Aorta (tissue), 5 donors: Measurements from ENCODE around the gene ELFN1. TPM values are rescaled to one million over a fixed set of nuclear protein-coding genes. Genes with fewer than 3 reads are reported as not detected.

Source experiments
- ATAC-seq: fragments of 200-7000 bp; cut with Tn5 transposase; one replicate; pipeline ENCODE4 v1.9.1; 2022; ENCODE audit warnings: moderate library complexity; ENCODE audit not compliant: low FRiP score
- DNase-seq, 2 donors: peaks; one replicate each; pipeline ENCODE4 v3.0.0-alpha.2; 2020
- H3K27ac ChIP-seq, 2 donors: one replicate each; pipeline ENCODE4 v1.5.1; 2013; ENCODE audit warnings: low read length in 2 of 2, mild to moderate bottlenecking in 2 of 2, moderate library complexity in 2 of 2, control low read depth in 1 of 2, inconsistent platforms in 1 of 2, low read depth in 1 of 2
- H3K27me3 ChIP-seq, 2 donors: one replicate each; pipeline ENCODE4 v1.6.1; 2013; ENCODE audit warnings: control low read depth in 1 of 2, low read length in 1 of 2, mild to moderate bottlenecking in 1 of 2, moderate library complexity in 1 of 2; ENCODE audit not compliant: insufficient read depth in 2 of 2, control insufficient read depth in 1 of 2
- H3K36me3 ChIP-seq, 2 donors: one replicate each; pipeline ENCODE4 v1.6.1; 2013; ENCODE audit warnings: control low read depth in 1 of 2, low read length in 1 of 2, mild to moderate bottlenecking in 1 of 2; ENCODE audit not compliant: insufficient read depth in 2 of 2, control insufficient read depth in 1 of 2
- H3K4me1 ChIP-seq, 2 donors: one replicate each; pipeline ENCODE4 v1.6.1; 2013; ENCODE audit warnings: low read length in 2 of 2, control low read depth in 1 of 2, mild to moderate bottlenecking in 1 of 2, moderate library complexity in 1 of 2; ENCODE audit not compliant: insufficient read depth in 2 of 2, control insufficient read depth in 1 of 2
- H3K4me3 ChIP-seq, 2 donors: one replicate each; pipeline ENCODE4 v1.5.1; 2013; ENCODE audit warnings: low read length in 2 of 2, control low read depth in 1 of 2, mild to moderate bottlenecking in 1 of 2
- H3K9me3 ChIP-seq: one replicate; pipeline ENCODE4 v1.6.1; 2013; ENCODE audit warnings: mild to moderate bottlenecking, low read length; ENCODE audit not compliant: control insufficient read depth
- WGBS, 2 donors: extraction: QIAGEN DNeasy Blood & Tissue Kit; methylation state at CpG; one replicate each; pipeline ENCODE4 v1.1.7; 2013; 5-methylcytosine and 5-hydroxymethylcytosine counted together
- intact Hi-C, 2 donors: fragments of 100-400 bp; cut with DNase I; formaldehyde crosslinking; loops; one replicate each; pipeline versions ENCODE4 v1.14.2 to v1.15.0; 2022
- polyA plus RNA-seq, 2 donors: library from polyadenylated mRNA; stranded (reverse); fragments of 200-250 nt; gene quantifications; one replicate each; pipeline ENCODE4 v1.2.3, GENCODE V29; 2013
- total RNA-seq, 2 donors: library from RNA; stranded (reverse); fragmentation: NEBNext Ultra II Directional; extraction: Animal tissue kit (Norgen Biotek cat#: 25700); gene quantifications; one replicate each; pipeline ENCODE4 v1.2.1, GENCODE V29; 2021
- donor health status: healthy with polysubstance abuse.
- donor health status: Bipolar disorder and iron deficiency.
- donor health status: DM: no; HTN: no; CAD: no.
- donor health status: DM: no; HTN: no; CAD: no.
- donor health status: DM: yes; HTN: yes; CAD: no.

Gene ELFN1
- total and polyA plus RNA-seq, 4 donors = 0.13 to 4.8 (median 1.2) TPM; not detected in 1

DNA sequence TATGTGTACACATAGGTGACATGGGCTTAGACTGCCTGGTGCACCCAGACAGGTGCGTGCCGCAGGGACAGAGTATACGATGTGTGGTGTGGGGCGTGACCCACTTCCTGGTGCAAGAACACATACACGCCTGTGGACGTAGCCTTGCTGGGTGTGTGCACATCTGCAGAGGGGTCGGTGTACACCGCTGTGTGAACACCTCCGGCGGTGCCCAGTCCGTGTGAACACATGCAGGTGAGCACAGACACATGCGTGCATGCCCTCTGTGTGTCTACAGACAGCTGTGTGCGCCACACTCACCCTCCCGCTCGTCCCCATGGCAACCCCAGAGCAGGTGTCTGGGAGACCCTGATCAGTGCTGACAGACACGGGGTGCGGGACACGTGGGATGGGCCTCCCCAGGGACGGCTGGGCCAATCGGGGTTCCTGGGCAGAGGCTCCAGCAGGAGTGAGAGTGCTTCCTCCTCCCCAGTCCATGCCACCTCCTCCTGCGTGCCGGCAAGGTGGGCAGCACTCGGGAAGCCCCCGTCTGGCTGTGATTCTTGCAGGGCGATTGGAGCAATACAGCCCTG, 23.4 kb downstream of the ELFN1 start:
- H3K27ac ChIP-seq = no peak overlapping the region
- ATAC-seq = peak; percentile 5
- DNase-seq = peak; percentile 35 to 72
- no peaks in the 10 kb centered on the region for H3K36me3 ChIP-seq
- intact Hi-C loops = no loop called here
- no peaks in the 10 kb centered on the region for H3K27me3 ChIP-seq
- WGBS, 2 donors = 78 to 81% methylated on average over 25 of the region's 25 CpGs
- no peaks in the 10 kb centered on the region for H3K4me1 ChIP-seq
- no peak overlapping the region for H3K4me3 ChIP-seq
- H3K9me3 ChIP-seq = no peaks in the 10 kb centered on the region

DNA sequence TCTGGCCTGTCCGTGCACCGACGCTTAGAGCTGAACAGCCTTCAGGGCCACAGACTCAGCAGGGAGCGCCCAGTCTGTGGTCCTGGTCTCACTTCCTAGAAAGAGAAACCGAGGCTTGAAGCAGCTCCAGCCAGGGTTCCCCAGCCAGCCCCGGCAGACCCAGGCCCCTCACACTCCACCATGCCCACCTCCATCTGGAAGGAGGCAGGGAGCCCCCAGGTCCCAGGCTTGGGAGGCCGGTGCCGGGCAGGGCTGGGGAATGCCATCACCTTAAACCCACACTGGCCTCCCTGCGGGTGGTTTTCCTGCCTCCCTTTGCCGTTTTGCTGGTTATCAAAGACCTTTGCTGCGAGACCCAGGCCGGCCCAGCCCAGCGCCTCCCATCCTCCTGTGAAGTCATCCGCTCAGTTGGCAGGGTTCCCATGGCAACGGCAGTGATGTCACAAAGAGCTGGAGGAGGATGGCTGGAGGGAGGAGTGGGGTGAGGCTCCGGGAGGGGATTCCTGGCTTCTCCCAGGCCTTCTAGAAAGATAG, 24.0 kb downstream of the ELFN1 start:
- no peaks in the 10 kb centered on the region for H3K4me1 ChIP-seq

DNA sequence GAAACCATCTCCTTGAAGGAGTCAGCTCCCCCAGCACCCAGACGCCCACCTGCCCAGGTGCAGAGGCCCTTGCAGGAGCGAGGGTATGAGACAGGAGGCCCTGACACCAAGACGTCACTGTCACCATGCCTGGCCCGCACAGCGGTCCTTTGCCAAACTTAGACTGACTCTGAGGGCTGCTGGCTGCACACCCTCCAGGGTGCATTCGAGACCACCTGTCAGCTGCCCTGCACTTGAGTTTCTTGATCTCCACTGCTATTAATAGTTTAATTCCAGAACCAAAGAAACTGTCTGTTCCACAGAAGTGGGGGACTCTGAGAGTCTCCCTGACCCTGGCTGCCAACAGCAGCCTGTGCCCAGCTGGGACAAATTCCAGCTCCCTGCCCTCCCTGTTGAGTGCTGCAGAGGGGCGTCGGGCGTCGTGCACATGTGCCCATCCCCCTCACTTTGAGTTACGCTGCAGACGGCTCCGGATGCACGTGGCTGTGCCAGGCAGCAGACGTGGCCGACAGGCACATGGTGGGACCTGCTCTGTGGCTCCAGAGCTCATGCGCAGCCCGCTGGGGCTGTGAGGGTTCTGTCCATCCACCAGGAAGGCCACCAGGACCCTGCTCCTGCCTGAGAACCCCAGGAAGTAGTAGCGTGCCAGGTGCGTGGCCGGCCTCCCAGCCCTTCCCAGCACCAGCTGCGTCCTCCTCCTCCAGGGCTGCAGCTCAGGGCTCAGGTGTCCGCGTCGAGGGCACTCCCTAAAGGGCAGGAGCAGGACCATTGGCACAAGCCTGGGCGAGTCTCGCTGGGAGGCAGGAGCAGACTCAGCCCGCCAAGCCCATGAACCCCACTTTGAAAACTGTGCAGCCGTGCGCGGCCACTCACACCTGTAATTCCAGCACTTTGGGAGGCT, 24.8 kb downstream of the ELFN1 start:
- no peak overlapping the region for H3K4me3 ChIP-seq
- no peaks in the 10 kb centered on the region for H3K36me3 ChIP-seq
- DNase-seq (peak; percentile 35 to 68), ATAC-seq (no peak)
- H3K4me1 ChIP-seq = no peaks in the 10 kb centered on the region
- intact Hi-C loops = no loop called here
- no peaks in the 10 kb centered on the region for H3K9me3 ChIP-seq
- WGBS, 2 donors = 67 to 68% methylated on average over 31 of the region's 31 CpGs
- H3K27me3 ChIP-seq = no peaks in the 10 kb centered on the region
- H3K27ac ChIP-seq = no peak overlapping the region

More for the DNA sequence above, 24.0 kb downstream of the ELFN1 start:
- intact Hi-C loops = no loop called here
- Histone ChIP-seq H3K4me3 (no peak overlapping the region), H3K27ac (no peak overlapping the region), H3K36me3 (no peaks in the 10 kb centered on the region), H3K27me3 (no peaks in the 10 kb centered on the region), H3K9me3 (no peaks in the 10 kb centered on the region)
- ATAC-seq (no peak), DNase-seq (peak; percentile 50 to 75)
- WGBS, 2 donors = 65 to 70% methylated on average over 16 of the region's 16 CpGs

DNA sequence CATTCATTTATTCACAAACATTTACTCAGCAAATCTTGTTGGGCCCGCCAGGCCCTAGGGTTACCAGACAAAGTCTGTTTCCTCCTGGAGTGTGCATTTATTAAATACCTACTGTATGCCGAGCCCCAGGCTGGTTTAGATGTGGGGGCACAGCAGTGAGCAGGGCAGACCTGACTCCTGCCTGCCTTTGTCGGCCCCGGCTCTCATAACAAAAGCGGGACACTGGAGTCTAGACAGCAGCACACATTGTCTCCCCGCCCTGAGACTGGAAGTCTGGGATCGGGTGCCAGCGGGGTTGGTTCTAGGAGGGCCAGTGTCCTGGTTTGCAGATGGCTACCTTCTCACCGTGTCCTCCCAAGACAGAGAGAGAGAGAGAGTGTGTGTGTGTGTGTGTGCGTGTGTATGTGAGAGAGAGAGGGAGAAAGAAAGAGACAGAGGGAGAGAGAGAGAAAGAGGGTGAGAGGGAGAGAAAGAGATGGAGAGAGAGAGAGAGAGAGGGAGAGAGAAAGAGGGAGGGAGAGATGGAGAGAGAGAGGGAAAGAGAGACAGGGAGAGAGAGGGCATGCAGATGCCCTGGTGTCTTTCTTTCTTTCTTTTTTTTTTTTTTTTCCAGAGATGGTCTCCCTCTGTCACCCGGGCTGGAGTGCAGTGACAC, 25.9 kb downstream of the ELFN1 start:
- DNase-seq (peak; percentile 31 to 40), ATAC-seq (no peak)
- intact Hi-C loops = no loop called here
- Histone ChIP-seq H3K36me3 (no peaks in the 10 kb centered on the region), H3K4me3 (no peak overlapping the region), H3K4me1 (no peaks in the 10 kb centered on the region), H3K9me3 (no peaks in the 10 kb centered on the region), H3K27ac (no peak overlapping the region), H3K27me3 (no peaks in the 10 kb centered on the region)
- WGBS, 2 donors = 84 to 91% methylated on average over 11 of the region's 11 CpGs

DNA sequence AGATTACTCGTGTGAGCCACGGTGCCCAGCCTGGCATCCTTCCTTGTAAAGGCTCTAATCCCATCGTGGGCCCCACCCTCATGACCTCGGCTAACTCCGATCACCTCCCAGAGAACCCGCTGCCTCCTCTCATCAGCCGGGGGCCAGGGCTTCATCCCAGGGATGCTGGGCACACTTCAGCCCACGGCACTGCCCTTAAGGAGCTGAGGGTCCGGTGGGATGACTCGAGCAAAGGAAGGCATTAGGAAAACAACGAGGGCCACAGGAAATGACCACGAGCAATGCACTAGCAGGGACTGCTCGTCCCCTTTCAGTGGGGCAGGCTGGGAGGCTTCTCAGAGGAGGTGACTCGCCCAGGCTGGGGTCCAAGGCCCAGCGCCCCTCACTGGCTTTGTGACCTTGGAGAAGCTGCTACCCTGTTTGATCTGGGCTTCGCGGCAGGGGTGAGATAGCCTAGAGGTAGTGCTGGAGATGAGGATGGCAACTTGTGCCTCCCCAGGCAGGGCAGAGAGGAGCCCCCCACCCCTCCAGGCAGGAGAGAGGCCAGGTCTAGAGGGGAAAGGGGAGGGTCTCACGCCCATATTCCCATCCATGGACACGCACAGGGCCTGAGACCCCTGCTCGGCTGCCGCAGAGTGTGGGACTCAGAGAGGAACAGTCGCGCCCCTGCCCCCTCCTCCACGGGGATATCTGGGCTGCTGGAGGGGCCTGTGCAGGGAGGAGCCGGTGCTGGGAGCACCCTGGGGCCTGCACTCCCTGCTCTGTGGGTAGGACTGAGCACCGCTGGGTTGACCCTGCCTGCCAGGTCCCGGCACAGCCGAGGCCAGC, 26.8 kb downstream of the ELFN1 start:
- Histone ChIP-seq H3K27me3 (no peaks in the 10 kb centered on the region), H3K4me3 (no peak overlapping the region), H3K27ac (no peak overlapping the region), H3K9me3 (no peaks in the 10 kb centered on the region), H3K4me1 (no peaks in the 10 kb centered on the region), H3K36me3 (no peaks in the 10 kb centered on the region)
- ATAC-seq = no peak
- WGBS, 2 donors = 85 to 87% methylated on average over 28 of the region's 28 CpGs
- intact Hi-C loops = no loop called here
- peak; percentile 34 to 63 for DNase-seq

GRCh38 chr7:1697499-1698125, 27.5 kb downstream of the ELFN1 start:
- ATAC-seq (no peak), DNase-seq (peak; percentile 24 to 51)
- no peaks in the 10 kb centered on the region for H3K36me3 ChIP-seq
- peaks cover 1% of the 10 kb centered on the region for H3K9me3 ChIP-seq
- H3K4me3 ChIP-seq = no peak overlapping the region
- WGBS, 2 donors = 89% methylated on average over 18 of the region's 18 CpGs
- intact Hi-C loops = no loop called here
- no peak overlapping the region for H3K27ac ChIP-seq
- H3K27me3 ChIP-seq = no peaks in the 10 kb centered on the region
- H3K4me1 ChIP-seq = no peaks in the 10 kb centered on the region

GRCh38 chr7:1698201-1698600, 28.1 kb downstream of the ELFN1 start:
- no peaks in the 10 kb centered on the region for H3K27me3 ChIP-seq
- intact Hi-C loops = no loop called here
- no peaks in the 10 kb centered on the region for H3K36me3 ChIP-seq
- peaks cover 2% of the 10 kb centered on the region for H3K9me3 ChIP-seq
- DNase-seq (peak in 1 of 2 donors; percentile 13), ATAC-seq (no peak)
- WGBS, 2 donors = 67 to 76% methylated on average over 9 of the region's 9 CpGs
- no peaks in the 10 kb centered on the region for H3K4me1 ChIP-seq
- H3K4me3 ChIP-seq = no peak overlapping the region
- no peak overlapping the region for H3K27ac ChIP-seq

DNA sequence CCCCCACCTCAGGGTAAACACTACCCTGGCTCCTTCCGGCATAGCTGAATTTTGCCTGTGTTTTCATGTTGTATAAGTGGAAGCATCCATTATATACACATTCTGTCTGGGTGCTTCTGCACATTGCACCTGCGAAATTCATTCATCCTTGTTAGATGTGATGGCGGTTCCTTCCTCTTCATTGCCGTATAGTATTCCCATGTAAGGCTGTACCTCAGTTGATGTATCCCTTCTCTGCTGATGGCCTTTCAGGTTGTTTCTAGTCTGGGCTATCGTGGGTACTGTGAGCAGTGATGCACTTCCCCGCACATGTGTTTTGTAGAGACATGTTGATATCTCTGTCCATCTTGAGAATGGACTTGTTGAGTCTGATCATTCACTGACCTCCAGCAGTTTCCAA, 28.9 kb downstream of the ELFN1 start:
- no peak overlapping the region for H3K4me3 ChIP-seq
- peaks cover 4% of the 10 kb centered on the region for H3K9me3 ChIP-seq
- DNase-seq (peak in 1 of 2 donors; percentile 1), ATAC-seq (no peak)
- H3K27me3 ChIP-seq = no peaks in the 10 kb centered on the region
- intact Hi-C loops = no loop called here
- WGBS, 2 donors = 94 to 98% methylated on average over 6 of the region's 6 CpGs
- no peaks in the 10 kb centered on the region for H3K4me1 ChIP-seq
- H3K27ac ChIP-seq = no peak overlapping the region
- no peaks in the 10 kb centered on the region for H3K36me3 ChIP-seq
